H7 (cell line): ENCODE data around the gene ATP5PB. TPM values are rescaled to one million over a fixed set of nuclear protein-coding genes. Genes with fewer than 3 reads are reported as not detected.

Experiments
- DNase-seq: peaks from one replicate; pipeline ENCODE4 v3.0.0; 2012
- H3K27me3 ChIP-seq: 2 replicates; pipeline ENCODE4 v1.6.0; 2011; ENCODE audit warnings: mild to moderate bottlenecking, low read length; ENCODE audit not compliant: control insufficient read depth, insufficient read depth
- H3K36me3 ChIP-seq: replicated peaks from 2 replicates; pipeline ENCODE4 v1.5.1; 2011; ENCODE audit warnings: low read length; ENCODE audit not compliant: control insufficient read depth, insufficient read depth
- H3K4me3 ChIP-seq: 2 replicates; pipeline ENCODE4 v1.5.1; 2011; ENCODE audit warnings: low read depth, mild to moderate bottlenecking, control low read depth, low read length, moderate library complexity; ENCODE audit not compliant: insufficient read depth
- total RNA-seq: library from RNA; depleted of rRNA; stranded (reverse); fragments of >200 nt; shearing (Covaris generic); gene quantifications from 2 replicates; pipeline ENCODE4 v1.2.3, GENCODE V29; 2014; rRNA removed

ATP5PB gene
- total RNA-seq, 1 experiment from 2014 or later: 763 TPM

DNA sequence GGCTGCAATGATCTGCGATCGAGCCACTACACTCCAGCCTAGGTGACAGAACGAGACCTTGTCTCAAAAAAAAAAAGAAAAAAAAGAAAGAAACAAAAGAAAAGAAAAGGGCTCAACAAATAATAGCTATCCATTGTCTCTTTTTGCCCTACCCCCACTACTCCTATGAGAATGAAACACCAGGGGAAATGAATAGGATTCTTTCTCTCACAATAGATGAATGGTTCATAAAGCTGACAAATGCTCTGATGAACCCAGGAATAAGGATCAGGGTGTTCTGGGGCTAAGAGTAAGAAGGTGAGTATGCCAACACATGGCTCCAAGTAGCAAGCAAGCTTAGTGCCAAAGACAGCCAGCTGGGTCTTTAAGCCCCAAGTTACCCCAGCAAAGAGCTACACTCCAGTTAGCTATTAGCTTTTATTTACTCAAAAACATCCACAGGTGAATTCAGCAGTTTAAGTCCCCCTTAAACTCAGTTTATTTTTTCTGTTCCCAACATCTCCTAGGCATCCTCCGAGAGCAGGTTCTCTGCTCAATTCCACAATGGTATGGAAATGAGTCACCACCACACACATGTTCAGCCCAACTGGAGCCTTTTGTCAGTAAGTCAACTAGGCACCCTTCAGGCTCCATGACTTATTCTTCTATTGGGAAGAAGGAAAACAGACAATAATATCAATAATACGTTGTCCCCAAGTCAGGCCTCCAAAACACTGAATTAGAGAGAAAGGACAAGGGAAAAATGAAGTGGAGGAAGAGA is 49.9 kb downstream of the ATP5PB start:
- no peak for DNase-seq
- no peak overlapping the region for H3K4me3 ChIP-seq

DNA sequence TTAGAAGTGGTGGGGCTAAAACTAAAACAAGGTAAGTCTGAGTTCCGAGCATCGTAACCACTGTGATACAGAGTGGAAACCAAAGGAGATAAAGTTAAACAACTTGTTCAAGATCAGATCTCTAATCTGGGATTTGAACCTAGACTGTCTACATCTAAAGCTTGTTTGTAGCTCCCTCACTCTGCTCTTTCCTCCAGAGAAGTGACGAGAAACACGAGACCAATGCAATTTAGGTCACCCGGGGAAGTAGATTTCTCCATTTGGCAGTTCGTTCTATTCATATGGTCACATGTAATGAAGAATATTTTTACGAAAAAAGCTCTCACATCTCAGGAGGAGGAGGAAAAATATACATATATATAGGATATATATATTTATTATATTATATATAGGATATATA is 52.4 kb downstream of the ATP5PB start:
- no peak overlapping the region for H3K4me3 ChIP-seq
- no peaks in the 10 kb centered on the region for H3K36me3 ChIP-seq
- H3K27me3 ChIP-seq: no peaks in the 10 kb centered on the region; the same call in 1 of the 2 replicates

More for the DNA sequence above, 49.9 kb downstream of the ATP5PB start:
- no peaks in the 10 kb centered on the region; the same call in 1 of the 2 replicates for H3K27me3 ChIP-seq
- H3K36me3 ChIP-seq: no peaks in the 10 kb centered on the region

DNA sequence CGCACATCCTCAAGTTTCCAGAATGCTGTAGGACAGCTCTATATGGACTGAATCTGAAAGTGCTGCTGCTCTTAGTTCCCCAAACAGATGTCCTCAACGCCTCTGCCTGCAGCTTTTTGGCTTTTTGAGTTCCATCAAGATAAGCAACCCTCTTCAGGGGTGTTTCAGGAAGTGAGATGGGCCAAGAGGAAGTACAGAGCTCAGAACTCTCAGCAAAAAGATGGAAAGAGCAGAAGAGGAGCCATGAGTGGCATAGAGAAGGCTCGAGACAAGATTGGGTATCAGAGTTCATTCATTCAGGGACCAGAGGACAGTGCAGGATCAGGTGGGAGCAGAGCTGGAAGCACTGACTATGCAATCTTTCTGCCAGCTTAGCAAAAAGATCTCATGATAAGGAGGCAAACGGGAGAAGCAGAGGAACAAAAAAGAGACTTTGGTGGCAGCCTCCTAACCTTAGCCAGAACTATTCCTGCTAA is 54.4 kb downstream of the ATP5PB start, which contains the start of the genes ADORA3 and TMIGD3:
TSS of gene ADORA3 (minus strand) at position 49 of the 476 bp plus-strand sequence. CDS start 279 bp downstream, outside the sequence.
TSS of gene TMIGD3 (minus strand) at position 49 of the 476 bp plus-strand sequence. CDS start 279 bp downstream, outside the sequence.
- Histone ChIP-seq H3K36me3 (no peaks in the 10 kb centered on the region), H3K27me3 (no peaks in the 10 kb centered on the region; the same call in 1 of the 2 replicates), H3K4me3 (no peak within 1 kb of the TSS)
- no peak for DNase-seq

More for the DNA sequence above, 52.4 kb downstream of the ATP5PB start:
- no peak for DNase-seq

GRCh38 chr1:111504097-111504496 is 54.8 kb downstream of the ATP5PB start:
- no peaks in the 10 kb centered on the region for H3K36me3 ChIP-seq
- no peak overlapping the region for H3K4me3 ChIP-seq
- no peaks in the 10 kb centered on the region; the same call in 1 of the 2 replicates for H3K27me3 ChIP-seq
- DNase-seq: no peak

DNA sequence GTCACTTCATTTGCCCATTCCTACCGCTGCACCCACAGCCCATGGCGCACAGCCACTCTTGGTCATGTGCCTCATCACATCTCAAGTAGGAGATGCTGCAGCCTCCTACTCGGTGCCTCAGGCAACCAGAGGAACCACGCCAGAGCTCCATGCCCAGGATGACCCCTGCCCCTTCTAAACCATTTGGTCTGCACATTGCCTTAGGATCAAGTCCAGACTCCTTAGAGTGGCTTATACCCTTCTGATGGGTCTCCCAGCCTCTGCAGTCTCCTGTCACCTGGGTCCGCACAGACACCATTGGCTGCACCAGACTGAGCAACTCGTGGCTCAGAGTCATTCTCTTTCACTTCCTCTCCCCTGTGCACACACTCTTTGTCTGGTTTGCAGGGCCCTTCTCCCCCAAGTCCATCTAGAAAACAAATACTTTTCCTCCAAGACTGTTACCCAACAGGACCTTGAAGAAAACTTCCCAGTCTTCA is 56.4 kb downstream of the ATP5PB start:
- H3K27me3 ChIP-seq: no peaks in the 10 kb centered on the region; the same call in 1 of the 2 replicates
- DNase-seq: no peak
- no peak overlapping the region for H3K4me3 ChIP-seq
- no peaks in the 10 kb centered on the region for H3K36me3 ChIP-seq

DNA sequence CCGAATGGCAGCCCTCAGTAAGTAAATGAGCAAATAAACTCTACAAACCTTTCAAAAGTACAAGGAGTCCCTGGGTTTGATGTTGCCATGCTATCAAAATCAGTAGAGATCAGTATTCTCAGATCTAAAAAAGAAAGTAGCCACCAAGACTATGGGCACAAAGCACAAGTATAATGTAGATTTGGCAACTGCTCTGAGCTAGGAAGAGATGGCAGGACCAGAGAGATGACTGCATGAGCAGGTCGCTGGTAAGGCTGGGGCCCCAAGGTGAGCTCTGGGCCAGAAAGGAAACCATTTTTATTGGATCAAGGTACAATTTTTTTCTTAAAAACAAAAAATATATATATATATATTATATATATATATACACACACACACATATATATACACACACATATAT is 57.3 kb downstream of the ATP5PB start:
- no peak for DNase-seq
- H3K4me3 ChIP-seq: no peak overlapping the region
- H3K36me3 ChIP-seq: no peaks in the 10 kb centered on the region
- H3K27me3 ChIP-seq: no peaks in the 10 kb centered on the region; the same call in 1 of the 2 replicates

GRCh38 chr1:111507411-111508201 is 58.3 kb downstream of the ATP5PB start:
- H3K36me3 ChIP-seq: no peaks in the 10 kb centered on the region
- H3K4me3 ChIP-seq: peak overlapping the region; percentile 17
- H3K27me3 ChIP-seq: no peaks in the 10 kb centered on the region; the same call in 1 of the 2 replicates
- peak; percentile 82 for DNase-seq

GRCh38 chr1:111509997-111510375 is 60.7 kb downstream of the ATP5PB start:
- Histone ChIP-seq H3K36me3 (no peaks in the 10 kb centered on the region), H3K4me3 (no peak overlapping the region), H3K27me3 (no peaks in the 10 kb centered on the region)
- no peak for DNase-seq

DNA sequence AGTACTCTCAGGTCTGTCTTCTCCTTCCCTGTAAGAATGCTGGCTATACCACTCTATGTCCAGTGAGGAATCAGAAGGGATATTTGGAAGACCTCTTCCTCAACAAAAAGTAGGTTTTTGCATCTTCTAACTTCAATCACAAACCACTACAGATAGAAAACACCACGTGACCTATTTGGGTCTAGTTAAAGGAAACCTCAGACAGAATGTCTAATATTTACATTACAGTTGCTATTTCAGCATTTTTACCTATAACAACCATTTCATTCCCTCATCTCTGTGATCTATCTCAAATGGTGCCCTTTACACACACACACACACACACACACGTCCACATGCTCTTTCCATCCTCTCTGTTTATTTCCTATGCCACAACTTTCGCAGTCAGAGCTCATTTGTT is 62.1 kb downstream of the ATP5PB start:
- no peak for DNase-seq
- no peaks in the 10 kb centered on the region for H3K27me3 ChIP-seq
- no peaks in the 10 kb centered on the region for H3K36me3 ChIP-seq
- no peak overlapping the region for H3K4me3 ChIP-seq

Other genes with a start within 250 kb of the ATP5PB start
- gene DENND2D, start 248.8 kb upstream of the ATP5PB start, total RNA-seq: not detected in 2 replicates
- gene CHI3L2, start 221.8 kb upstream of the ATP5PB start, total RNA-seq: not detected in 2 replicates
- not detected in 2 replicates for gene CHIA, start 158.6 kb upstream of the ATP5PB start, total RNA-seq
- gene OVGP1, start 21.7 kb upstream of the ATP5PB start, total RNA-seq: 0.87 and 3.9 TPM in 2 replicates
- gene WDR77, start 208 bp upstream of the ATP5PB start, total RNA-seq: 110 and 175 TPM in 2 replicates
- gene C1orf162, start 24.5 kb downstream of the ATP5PB start, total RNA-seq: 0.21 and 0.85 TPM in 2 replicates
- gene ADORA3, start 54.2 kb downstream of the ATP5PB start, total RNA-seq: not detected in 2 replicates
- 0.17 TPM in 1 of 2 replicates, not detected in the other for gene TMIGD3, start 54.2 kb downstream of the ATP5PB start, total RNA-seq
- 20.6 and 22.7 TPM in 2 replicates for gene RAP1A, start 170.3 kb downstream of the ATP5PB start, total RNA-seq